HCT116 (cell line): Measurements from ENCODE around the gene AKAP1.

Source experiments
- EGR1 ChIP-seq: IDR thresholded peaks from 2 replicates; pipeline ENCODE4 v1.6.1; 2012; ENCODE audit warnings: low read depth
- MAX ChIP-seq: IDR thresholded peaks from 2 replicates; pipeline ENCODE4 v1.6.1; 2012
- POLR2AphosphoS5 ChIP-seq: IDR thresholded peaks from 2 replicates; pipeline ENCODE4 v1.6.1; 2011; ENCODE audit warnings: mild to moderate bottlenecking, low read depth, low read length, moderate library complexity
- REST ChIP-seq: IDR thresholded peaks from 2 replicates; pipeline ENCODE4 v1.6.1; 2012; ENCODE audit warnings: low read depth
- YY1 ChIP-seq: IDR thresholded peaks from 2 replicates; pipeline ENCODE4 v1.6.1; 2011; ENCODE audit warnings: low read length, low read depth, moderate library complexity, mild to moderate bottlenecking; ENCODE audit not compliant: insufficient replicate concordance; ENCODE audit errors: extremely low read depth
- ZFX ChIP-seq: fragments of 450-650 bp; IDR thresholded peaks from 2 replicates; pipeline ENCODE4 v1.6.1; 2017
- TF ChIP-seq, protein P1 (sequence below), 3 experiments: fragments of 200-600 bp in 1 of 3; sonication (generic) in 1 of 3; IDR thresholded peaks in 2 of 3; conservative IDR thresholded peaks in 1 of 3; 2 replicates each; pipeline ENCODE4 v1.5.1; 2012 to 2017; ENCODE audit warnings: low read depth in 2 of 3, low read length in 2 of 3, antibody characterized with exemption in 1 of 3, borderline replicate concordance in 1 of 3, control low read depth in 1 of 3, mild to moderate bottlenecking in 1 of 3, mixed read lengths in 1 of 3, mixed run types in 1 of 3, moderate library complexity in 1 of 3; ENCODE audit not compliant: insufficient read depth in 1 of 3

GRCh38 chr17:57111386-57111785, 26.3 kb downstream of the AKAP1 start:
- TF ChIP-seq POLR2AphosphoS5 (no peak), MAX (no peak), REST (no peak), YY1 (no peak), ZFX (no peak), EGR1 (no peak)
- TF ChIP-seq, protein P1, sequence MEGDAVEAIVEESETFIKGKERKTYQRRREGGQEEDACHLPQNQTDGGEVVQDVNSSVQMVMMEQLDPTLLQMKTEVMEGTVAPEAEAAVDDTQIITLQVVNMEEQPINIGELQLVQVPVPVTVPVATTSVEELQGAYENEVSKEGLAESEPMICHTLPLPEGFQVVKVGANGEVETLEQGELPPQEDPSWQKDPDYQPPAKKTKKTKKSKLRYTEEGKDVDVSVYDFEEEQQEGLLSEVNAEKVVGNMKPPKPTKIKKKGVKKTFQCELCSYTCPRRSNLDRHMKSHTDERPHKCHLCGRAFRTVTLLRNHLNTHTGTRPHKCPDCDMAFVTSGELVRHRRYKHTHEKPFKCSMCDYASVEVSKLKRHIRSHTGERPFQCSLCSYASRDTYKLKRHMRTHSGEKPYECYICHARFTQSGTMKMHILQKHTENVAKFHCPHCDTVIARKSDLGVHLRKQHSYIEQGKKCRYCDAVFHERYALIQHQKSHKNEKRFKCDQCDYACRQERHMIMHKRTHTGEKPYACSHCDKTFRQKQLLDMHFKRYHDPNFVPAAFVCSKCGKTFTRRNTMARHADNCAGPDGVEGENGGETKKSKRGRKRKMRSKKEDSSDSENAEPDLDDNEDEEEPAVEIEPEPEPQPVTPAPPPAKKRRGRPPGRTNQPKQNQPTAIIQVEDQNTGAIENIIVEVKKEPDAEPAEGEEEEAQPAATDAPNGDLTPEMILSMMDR (IDR thresholded peaks at IDR 0.05 in 2 of 3, conservative IDR thresholded peaks at IDR 0.05 in 1 of 3; ENCODE audit: borderline replicate concordance in 1 of 3, insufficient read depth in 1 of 3, low read depth in 2 of 3, low read length in 2 of 3) = no peak
